D721Med (cell line): Measurements from ENCODE around the gene WRNIP1.

Source experiments
- DNase-seq: peaks from one replicate; pipeline ENCODE4 v3.0.0; 2011; ENCODE audit warnings: low spot score; ENCODE audit not compliant: insufficient read length
- FAIRE-seq: peaks from 2 replicates; lab custom pipeline; 2011; peaks lifted over from hg19 to GRCh38; lab: Jason Lieb, UNC
- TF ChIP-seq, protein P1 (sequence below): IDR thresholded peaks from 2 replicates; pipeline ENCODE4 v1.5.1; 2012; ENCODE audit warnings: mild to moderate bottlenecking, control low read depth; ENCODE audit not compliant: insufficient read depth; ENCODE audit errors: missing control alignments

Gene WRNIP1

GRCh38 chr6:2773449-2773848 is 8.3 kb downstream of the WRNIP1 start:
- TF ChIP-seq, protein P1, sequence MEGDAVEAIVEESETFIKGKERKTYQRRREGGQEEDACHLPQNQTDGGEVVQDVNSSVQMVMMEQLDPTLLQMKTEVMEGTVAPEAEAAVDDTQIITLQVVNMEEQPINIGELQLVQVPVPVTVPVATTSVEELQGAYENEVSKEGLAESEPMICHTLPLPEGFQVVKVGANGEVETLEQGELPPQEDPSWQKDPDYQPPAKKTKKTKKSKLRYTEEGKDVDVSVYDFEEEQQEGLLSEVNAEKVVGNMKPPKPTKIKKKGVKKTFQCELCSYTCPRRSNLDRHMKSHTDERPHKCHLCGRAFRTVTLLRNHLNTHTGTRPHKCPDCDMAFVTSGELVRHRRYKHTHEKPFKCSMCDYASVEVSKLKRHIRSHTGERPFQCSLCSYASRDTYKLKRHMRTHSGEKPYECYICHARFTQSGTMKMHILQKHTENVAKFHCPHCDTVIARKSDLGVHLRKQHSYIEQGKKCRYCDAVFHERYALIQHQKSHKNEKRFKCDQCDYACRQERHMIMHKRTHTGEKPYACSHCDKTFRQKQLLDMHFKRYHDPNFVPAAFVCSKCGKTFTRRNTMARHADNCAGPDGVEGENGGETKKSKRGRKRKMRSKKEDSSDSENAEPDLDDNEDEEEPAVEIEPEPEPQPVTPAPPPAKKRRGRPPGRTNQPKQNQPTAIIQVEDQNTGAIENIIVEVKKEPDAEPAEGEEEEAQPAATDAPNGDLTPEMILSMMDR, result no peak
- FAIRE-seq (no peak), DNase-seq (no peak)

DNA sequence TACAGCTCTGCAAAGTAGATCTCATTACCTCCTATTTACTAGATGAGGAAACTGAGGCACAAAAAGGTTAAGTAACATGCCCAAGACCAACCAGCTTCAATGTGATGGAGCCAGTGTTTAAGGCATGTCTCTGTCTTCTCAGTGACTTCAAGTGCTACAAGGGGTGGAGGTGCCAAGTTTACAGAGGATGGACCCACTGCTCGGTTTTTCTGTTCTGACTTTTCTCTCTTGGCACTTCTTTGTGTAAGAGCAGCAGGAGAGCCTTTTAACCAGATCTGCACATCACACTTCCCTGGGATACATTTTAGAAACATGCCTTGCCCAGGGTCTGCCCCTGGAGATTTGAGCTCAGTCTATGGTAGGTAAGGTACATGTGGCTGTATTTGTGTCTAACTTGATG is 9.8 kb downstream of the WRNIP1 start:
- TF ChIP-seq, protein P1, result no peak
- DNase-seq, result no peak
- no peak for FAIRE-seq

GRCh38 chr6:2777249-2777648 is 12.1 kb downstream of the WRNIP1 start:
- DNase-seq (no peak), FAIRE-seq (no peak)
- TF ChIP-seq, protein P1, result no peak

DNA sequence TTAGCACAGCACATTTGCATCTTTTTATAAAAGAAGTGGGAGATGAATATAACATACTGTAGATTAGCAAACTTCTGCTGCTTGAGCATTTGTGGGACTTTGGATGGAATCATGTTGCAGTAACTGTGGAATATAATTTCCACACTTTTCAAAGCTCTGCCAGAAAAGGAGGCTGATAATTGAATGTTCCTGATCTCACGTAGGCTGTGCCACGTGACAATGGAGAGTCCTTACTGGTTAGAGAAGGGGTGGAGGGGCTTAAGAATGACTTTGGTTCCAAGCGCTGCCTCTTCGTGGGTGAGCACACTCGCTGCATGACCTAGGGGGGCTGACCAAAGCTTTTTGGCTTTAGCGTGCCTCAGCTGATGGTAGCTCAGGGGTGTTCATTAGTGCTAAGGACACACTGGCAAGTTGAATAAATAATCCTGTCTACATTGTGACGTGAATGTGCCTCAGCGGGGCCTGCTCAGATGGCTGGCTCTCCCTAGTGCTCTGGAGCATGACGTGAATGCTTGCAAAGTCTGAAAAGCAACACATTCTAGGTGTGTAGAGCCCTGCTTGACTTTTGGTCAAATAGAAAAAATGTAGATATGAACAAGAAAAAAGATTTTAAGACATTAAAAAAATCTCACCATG is 15.0 kb downstream of the WRNIP1 start:
- DNase-seq, result no peak
- TF ChIP-seq, protein P1, result no peak
- FAIRE-seq, result no peak

DNA sequence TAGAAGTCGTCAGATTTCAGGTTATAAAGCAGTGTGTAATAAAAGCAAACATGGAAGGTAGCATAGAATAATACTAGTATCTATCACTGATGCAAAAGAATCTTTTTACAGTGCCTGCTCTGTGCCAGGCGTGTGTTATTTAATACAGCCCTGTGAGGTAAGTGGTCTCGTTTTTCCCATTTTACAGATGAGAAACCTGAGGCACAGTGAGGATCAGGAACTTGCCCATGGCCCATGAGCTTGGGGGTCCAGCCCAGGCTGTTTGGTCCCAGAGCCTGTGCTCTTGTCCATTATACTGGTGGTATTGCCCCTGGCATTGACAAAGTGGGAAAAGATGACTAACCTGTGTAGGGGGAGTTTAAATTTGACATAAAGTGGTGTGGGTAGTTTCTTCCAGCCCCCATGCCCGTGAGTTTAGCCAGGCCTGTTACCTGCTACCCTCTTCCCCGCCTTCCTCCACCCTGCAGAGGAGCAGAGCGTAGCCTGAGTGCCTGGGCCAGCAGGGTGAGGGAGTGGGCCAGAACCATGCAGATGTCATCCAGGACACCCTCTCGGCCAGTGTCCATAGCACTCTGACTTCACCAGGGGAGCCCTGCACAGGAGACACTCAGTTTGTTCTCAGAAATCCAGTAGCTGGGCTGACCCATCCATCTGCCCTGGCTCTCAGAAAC is 16.6 kb downstream of the WRNIP1 start:
- DNase-seq (no peak), FAIRE-seq (no peak)
- TF ChIP-seq, protein P1, result no peak

DNA sequence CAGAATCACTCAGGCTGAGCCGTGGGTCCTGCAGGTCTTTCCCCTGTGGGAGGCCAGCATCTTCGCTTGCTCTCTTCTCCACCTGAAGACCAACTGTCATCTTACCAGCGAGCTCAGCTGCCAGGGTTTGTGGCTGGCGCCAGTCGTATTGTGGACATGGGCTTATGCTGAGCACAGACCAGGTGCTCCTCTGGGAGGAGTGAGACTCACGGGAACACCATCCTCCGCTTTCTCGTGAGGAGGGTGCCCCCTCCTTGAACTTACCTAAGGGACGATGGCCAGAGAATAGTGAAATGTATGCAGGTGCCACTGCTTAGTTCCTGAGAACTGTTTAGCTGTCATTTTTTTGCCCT is 17.1 kb downstream of the WRNIP1 start:
- no peak for FAIRE-seq
- TF ChIP-seq, protein P1, result no peak
- no peak for DNase-seq

DNA sequence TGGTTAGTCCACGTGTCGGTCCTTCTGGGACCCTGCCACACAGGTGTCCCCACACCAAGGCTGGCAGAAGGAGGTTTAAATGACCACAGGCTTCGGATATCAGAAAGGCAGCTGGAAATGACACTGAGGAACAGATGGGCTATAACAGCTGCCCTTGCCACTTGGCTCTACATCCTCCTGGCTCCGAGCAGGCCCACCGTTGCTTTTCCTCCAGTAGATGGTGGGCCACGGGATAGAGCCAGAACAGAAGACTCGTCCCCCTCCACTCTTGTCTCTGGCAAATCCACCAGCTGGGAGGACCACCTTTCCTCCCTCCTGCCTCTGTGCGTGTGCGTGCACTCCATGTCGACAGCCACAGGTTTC is 17.6 kb downstream of the WRNIP1 start:
- TF ChIP-seq, protein P1, result no peak
- DNase-seq, result no peak
- FAIRE-seq, result no peak
